Fibroblast of upper back skin (primary cell): ENCODE results near the gene SCARF2.

ENCODE experiments used
- DNase-seq: peaks from one replicate; pipeline ENCODE4 v3.0.0-alpha.2; 2013

The SCARF2 gene

DNA sequence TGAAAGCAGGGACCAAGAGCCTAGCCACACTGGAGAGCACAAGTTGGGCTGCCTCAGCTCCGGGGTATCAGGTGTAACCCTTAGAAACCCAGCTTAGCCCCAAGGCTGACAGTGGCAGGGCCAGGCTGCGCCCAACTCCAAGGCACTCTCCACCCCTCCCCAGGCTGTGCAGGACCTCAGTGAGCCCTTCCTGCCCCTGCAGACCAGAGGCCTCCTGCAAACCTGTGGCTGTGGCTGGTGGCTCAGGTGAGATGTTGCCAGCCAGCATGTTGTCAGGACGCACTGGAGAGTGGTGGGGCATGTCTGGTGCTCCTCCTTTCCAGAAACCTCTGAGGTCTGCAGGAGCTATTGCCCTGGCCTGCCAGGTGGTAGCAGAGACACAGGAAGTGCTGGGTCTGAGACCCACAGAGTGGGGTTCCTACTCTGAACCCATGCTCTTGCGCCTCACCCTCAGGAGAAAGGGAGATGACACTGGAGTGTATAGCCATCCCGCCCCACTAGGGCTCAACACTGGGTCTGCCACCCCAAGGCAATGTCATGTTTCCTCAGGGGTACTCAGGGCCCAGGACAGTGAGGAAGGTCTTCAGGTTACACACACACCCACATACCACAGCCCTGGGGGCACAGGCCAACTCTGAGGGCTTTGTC, 2.4 kb upstream of the SCARF2 start:
- DNase-seq: no peak

DNA sequence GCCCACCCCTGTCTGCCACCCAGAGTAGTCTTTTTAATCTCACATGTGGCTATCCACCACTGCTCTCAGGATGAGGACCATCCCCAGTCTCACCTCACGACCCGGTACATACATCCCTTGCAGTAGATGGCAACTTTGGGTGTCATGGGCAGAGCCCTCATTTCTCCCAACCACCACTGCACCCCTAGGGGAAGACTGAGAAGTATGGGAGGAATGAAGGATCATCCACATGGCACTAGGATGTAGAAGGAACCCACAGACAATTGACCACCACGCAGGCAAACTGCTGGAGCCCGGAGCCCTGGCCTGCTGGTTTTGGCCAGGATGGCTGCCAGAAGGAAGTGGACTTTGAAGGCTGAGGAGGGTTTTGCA, 1.9 kb upstream of the SCARF2 start:
- DNase-seq: no peak

GRCh38 chr22:20438678-20439492, 1.3 kb upstream of the SCARF2 start:
- DNase-seq: no peak

DNA sequence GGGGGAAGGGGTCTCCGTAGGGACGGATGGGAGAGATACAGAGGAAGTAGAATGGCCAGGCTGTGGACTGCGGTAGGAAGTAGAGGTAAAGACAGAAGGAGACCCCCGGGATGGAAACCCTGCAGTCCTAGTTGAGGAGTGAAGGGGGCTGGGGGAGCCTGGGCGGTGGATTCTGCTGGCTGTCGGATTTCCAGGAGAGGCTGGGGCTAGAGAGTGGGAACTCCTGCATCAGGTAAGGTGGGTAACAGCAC, 727 bp upstream of the SCARF2 start:
- DNase-seq: no peak

DNA sequence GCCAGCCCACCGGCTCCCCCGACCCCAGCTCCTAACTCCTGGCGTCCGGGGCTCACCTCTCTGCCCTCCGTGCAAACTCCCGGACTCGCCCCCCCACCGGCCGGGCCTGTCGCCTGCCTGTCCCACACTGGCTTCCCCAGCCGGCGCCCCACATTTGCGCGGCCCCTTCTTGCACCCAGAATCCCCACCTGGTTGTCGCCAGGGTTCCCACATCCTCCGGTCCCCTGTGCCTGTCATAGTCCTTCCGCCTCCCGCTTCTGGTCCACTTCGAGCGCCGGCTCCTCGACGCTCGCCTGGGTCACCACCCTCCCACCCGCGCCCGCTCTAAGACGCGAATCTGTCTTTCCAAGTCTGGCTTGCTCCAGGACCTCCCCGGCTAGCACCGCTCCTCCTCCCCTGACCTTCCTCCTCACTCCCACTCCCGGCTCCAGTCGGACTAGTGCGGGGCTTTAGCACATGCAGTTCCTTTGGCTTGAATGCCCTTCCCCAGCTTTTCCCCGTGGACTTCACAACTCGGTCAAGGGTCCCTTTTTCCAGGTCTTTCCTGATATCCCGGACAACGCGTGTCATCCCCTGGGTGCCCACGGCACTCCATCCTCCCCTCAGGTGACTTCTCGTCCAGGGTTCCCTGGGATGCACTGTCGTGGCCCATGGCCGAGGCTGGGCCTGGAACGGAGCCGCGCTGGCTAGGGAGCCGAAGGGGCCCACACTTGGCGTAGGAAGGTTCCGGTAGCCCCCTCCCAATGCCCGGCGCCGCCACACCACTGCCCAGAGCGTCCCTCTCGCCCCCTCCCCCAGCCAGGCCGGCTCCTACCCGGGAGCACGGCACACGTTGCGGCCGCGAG, 635 bp downstream of the SCARF2 start:
- peak; percentile 31 for DNase-seq

DNA sequence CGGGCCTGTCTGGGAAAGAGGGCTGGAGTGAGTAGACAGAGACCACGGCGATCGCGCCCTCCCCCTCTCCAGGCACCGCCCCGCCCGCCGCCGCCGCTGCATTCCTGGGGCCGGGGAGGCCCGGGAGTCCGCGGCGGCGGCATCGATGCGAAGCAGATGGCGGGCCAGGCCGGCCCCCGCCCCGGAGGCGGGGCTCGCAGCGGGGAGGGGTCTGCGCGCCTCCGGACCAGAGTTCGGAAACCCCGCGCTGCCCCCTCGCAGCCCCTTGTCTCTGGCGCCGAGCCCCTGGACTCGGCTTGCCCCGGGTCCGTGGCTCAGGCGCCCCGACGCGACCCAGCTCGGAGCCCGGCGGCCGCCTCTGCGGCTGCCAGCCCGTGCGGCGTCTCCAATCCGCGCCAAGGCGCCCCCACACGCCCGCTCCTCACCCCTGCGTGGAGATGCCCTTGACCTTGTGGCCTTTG, 1.3 kb downstream of the SCARF2 start:
- DNase-seq: peak; percentile 74

DNA sequence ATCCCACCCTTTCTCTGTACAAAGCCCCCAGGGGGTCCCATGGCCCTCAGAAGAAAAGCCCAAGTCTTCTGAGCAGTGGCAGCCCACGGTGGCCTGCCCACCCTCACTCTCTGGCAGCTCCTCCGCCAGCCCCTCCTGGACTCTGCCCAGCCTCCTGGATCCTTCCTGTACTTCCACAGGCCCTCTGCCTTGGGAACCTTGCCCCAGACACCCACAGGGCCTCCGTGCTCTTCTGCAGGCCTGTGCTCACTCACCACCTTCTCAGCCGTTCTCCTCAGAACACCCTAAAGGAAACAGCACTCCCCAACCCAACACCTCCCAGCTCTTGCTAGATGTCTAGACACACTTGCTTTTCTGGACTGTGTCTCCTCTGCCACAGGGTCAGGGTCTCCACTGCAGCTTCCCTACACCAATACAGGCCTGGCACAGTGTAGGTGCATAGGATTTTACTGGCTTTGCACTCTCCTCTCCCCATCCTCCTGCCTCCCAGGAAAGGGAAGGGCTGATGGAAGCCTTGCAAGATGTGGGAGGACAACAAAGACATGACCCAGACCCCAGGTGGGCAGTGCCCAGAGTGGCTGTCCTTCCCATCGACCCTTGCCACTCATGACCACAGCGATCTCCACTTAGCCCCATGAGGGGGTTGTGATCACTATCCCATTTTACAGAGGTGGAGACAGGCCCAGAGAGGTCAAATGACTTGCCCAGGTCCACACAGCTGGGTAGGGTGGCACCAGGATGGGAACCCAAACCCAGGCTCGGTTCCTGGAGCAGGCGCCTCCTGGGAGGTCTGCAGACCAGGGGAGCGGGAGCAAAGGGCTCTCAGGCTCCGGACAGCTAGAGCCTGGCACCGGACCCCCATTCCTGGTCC, 2.0 kb downstream of the SCARF2 start:
- DNase-seq: no peak

DNA sequence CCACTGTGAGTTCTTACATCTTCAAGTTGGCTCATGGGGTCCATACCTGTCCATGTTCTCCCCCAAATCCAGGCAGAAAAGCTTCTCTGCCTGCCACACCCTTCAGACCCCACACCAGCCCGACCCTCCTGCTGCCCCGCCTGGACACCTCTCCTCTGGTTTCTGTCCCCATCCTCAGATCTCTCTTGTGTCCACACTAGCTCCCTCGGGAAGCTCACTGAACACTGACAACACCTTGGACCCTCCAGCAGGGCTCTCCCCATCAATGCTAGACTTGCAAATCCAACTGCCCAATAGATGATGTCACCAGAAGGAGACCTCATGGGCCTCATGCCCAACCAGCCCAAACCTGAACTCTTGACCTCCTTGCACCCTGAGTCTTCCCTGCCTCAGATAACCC, 2.9 kb downstream of the SCARF2 start:
- no peak for DNase-seq

DNA sequence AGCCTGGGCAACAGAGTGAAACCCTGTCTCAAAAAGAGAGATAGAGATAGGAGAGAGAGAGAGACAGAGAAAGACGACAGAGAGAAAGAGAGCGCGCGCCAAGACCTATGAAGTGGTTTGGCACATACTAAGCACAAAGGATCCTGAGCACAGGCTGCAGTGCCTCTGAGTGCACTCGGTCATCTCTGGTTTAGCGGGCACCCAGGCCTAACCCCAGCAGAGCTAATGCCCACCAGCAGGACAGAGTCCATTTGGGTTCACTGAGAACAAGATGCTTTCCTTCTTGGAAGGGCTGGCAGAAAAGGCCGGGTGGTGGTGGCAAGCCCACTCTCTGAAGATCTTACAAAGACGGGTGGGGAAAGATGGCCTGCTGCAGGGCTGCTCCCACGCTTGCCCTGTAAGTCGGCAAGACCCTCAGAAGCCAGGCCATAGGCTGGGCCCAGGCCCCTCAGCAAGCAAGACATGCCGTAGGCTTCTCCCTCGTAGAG, 3.3 kb downstream of the SCARF2 start:
- no peak for DNase-seq

DNA sequence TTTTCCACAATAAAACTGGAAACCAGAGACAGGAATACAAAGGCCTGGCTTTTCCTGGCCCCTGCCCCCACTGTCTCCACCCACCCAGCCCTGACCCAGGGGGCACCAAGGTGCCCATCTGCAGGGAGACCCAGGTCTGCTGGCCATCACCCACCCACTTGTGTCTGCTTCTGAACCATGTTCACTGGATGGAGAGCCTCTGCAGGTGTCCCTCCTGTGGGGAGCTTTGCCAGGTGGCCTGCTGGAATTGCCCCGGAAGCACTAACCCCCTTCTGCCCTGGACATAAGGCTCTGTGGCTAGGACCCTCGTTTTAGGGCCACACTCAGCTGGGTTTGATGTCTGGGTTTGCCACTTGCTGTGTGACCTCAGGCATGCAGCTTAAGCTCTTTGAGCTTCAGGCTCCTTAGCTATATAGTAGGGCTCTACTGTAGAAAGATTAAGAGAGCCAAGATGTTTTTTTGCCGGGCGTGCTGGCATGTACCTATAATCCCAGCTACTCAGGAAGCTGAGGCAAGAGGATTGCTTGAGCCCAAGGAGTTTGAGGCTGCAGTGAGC, 3.9 kb downstream of the SCARF2 start:
- DNase-seq: no peak

DNA sequence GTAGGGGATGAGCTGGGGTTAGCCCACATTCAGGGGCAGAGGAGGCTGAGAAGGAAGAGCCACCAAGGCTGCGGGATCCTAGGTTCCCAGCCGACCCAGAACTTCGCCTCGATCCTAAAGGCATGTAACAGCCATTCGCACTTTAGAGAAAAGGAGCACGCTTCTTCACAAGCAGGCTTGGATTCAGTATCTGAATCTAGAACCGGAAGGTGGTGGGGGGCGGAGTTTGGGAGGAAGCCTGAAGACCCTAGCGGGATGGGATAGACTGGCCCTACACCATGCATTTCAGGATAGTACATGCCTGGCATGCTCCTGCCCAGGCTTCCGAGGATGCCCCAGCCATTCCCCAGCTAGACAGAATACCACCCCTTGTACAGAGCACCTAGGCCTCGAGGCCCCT, 4.4 kb downstream of the SCARF2 start:
- no peak for DNase-seq

- DNase-seq: no peak
Measured at GRCh38 chr22:20432244-20432686, 5.4 kb downstream of the SCARF2 start.

- no peak for DNase-seq
Measured at GRCh38 chr22:20431511-20432192, 6.0 kb downstream of the SCARF2 start.

GRCh38 chr22:20430720-20431510, 6.7 kb downstream of the SCARF2 start:
- no peak for DNase-seq

DNA sequence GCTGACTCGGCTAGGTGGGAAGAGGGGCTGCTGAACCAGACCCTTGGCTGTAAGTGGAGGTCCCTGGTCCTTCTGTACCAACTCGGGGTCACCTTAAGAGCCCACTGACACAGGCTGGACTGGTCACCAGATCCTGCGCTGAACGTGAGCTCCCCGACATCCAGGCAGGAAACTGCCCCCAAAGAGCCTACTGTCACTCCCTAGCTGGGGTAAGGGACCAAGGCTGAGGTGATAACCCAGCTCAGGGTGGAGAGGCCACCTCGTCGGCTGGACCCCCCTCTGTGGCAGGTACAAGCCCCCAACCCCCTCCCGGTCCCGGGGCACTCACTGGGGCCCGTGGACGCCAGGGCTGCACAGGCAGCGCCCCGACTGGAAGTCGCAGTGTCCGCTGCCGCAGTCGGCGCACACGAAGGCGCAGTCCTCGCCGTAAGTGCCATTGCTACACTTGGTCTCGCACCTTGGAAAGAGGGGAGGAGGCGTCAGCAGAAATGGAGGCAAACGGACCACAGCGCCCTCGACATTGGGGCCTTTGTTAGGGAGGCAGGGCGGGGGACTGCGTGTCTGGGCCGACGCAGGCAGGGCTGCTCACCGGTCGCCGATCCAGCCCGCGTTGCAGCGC, 7.4 kb downstream of the SCARF2 start:
- DNase-seq: no peak

- DNase-seq: no peak
Measured at GRCh38 chr22:20429254-20430100, 8.1 kb downstream of the SCARF2 start.

GRCh38 chr22:20428496-20429253, 8.9 kb downstream of the SCARF2 start:
- no peak for DNase-seq

DNA sequence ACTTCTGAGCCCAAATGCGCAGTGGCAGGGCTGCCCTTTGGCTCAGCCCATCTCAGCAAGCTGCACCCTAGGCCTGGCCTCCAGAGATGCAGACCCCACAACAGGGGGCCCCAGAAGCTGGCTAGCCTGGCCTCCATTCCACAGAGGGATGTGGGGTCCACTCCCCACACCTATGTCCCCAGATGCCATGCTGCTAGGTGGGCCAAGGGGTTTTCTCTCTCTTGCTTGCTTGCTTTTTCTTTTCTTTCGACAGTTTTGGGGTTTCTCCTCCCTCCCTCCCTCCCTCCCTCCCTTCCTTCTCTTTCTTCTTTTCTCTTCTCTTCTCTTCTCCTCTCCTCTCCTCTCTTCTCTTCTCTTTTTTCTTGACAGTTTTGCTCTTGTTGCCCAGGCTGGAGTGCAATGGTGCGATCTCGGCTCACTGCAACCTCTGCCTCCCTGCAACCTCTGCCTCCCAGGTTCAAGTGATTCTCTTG, 9.6 kb downstream of the SCARF2 start:
- DNase-seq: no peak
